HG03064 (cell line): ENCODE data around the gene MYH9.

Experiments
- ATAC-seq: cut with Tn5 transposase; IDR thresholded peaks from one replicate; pipeline ENCODE4 v1.9.1; 2021; ENCODE audit warnings: low read depth; ENCODE audit not compliant: unreplicated experiment

Gene MYH9

DNA sequence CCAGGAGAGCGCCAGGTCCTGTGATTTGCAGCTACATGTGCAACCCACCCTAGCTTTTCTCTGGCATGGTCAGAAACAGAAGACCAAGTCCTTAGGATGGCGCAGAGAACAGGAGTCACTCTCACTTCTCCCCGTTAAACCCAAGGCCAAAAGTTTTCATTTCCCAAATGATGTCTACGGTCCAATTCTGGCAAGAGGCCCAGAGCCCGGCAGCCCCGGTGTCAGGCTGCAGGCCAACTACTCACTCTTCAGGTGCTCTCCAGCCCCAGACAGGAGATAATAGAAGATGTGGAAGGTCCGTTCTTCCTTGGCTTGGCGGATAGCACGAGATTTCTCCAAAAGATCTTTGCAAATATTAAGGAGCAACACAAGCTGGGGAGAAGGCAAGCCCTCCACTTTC lies 67.2 kb downstream of the MYH9 start:
- no peak for ATAC-seq

DNA sequence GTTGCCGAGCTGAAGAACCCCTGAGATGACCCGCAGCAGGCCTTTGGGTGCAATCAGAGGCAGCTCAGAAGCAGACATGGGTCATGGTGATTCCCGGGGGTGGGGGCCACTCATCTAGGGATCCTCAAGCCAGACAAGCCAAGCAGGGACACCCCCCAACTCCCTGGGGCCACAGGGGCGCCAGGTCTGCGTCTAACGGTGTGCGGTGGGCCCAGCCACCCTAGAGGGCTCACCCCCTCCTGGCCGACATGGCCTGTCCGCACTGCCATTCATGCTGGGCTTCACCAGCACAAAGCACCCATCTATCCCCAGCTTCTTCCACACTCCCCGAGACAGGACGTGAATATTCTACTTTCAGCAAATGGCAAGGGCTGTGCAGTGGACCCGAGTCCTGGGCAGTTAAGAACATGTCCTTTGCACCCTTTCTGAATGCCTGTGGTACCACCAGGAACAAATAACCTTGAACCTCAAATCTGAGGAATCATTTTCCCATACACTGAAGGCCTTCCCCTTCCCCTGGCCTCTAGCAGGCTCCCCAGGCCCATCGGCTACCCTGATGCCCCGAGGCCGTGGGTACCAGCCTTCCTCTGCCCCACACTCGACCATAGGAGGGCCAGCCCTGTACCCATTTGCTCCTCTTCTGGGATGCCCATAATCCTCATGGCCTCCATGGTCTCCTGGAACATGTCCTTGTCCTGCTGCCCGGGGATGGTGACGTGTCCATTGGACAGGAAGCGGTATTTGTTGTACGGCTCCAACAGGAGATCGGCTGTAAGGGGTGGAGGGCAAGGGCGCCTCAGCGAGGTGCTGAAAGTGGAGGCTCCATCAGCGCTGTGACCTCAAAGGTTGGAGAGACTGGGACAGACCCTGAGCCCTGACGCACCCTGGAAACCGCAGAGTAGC lies 67.9 kb downstream of the MYH9 start:
- no peak for ATAC-seq

DNA sequence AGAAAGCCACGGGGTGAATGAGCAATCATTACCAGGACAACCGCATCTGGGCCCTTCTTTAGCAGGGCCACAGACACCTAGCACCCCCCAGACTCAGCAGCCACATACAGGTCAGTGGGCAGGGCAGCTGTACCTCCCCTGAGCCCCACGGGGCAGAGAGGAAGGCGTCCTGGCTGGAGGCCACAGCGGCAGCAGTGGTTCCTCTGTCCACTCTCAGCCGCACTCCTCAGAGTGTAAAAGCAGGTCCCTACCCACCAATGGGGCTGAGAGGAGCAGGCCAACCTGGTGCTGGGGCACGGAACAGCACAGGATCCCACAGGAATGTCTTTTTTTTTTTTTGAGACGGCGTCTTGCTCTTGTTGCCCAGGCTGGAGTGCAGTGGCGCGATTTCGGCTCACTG lies 69.3 kb downstream of the MYH9 start:
- no peak for ATAC-seq

DNA sequence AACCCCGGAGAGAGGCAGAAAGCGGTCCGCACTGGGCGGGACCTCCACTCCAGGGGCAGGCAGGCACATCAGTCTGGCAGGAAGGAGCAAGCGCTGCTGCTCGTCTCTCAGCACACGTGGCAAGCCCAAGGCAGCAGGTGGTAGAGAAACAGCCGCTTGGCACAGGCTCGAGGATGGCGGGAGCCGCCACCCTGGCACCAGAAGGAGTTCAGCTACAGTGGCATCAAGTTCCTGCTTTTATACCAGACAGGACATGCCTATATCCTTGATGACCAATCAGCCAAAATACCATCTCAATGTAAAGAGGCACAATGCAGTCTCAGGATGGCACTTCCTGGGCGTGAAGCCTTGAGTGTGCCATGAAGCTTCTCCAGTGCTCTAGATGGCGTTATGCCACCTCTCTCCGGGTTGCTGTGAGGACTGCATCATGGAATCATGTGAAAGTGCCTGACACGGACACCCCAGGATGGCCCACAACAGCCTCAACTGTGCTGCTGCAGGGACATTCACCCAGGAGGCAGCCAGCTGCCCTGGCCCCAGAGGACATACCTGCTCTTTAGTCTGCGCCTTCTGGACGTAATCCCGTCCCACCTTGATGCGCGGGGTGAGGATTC lies 70.0 kb downstream of the MYH9 start:
- ATAC-seq, result no peak

DNA sequence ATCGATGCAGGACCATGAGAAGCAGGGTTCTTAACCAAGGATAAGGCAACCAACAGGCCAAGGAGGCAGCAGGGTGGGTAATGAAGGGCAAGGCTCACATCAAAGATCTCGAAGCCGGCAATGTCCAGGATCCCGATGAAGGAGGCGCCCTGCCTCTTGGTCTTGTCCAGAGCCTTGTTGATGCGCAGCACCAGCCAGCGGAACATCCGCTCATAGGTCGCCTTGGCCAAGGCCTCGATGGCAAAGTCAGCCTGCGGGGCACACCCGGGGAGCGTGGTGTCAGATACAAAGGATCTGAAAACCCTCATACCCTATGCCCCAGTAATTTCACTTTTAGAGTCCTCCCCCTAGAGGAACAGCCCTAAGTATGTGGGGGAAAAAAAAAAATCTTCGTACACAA lies 71.3 kb downstream of the MYH9 start:
- ATAC-seq, result no peak

DNA sequence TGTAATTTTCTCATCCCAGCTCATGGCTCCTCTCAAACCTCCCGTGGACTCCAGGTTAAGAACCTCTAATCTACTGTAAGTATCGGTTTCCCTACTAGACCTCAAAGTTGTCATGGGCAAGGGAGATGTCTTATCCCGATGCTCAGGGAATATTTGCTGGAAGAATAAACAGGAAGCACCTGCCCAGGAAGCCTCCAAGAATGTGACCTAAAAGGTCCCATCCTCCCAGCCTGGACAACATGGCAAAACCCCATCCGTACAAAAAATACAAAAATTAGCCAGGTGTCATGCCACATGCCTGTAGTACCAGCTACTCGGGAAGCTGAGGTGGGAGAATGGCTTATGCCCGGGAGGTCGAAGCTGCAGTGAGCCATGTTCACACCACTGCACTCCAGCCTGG lies 72.4 kb downstream of the MYH9 start:
- no peak for ATAC-seq

DNA sequence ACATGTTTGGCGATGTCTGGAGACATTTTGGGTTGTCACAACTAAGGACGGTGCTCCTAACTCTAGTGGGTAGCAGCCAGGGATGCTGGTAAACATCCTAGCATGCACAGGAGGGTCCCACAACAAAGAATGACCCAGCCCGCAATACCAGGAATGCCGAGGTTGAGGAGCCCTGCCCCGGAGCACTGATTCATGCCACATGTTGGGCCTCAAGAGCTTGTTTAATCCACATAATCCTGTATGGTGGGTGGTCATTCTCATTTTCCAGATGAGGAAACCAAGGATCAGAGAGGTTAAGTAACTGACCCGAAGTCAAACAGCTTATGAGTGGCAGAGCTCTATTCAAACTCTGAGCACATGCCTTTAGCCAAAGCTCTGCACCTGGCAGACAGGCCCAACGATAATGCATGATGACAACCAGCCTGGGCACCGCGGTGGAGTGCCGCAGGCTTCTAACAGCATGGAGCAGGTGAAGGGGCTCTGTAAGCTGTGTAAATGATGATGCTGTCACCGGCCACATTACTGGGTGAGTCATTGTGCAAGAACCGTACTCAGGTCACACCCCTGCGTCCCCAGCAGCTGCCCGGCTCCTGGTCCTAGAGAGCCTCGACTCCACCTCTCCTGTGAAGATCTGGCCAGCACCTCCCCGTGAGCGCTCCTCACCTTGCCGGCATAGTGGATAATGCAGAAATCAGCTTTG lies 76.2 kb downstream of the MYH9 start:
- ATAC-seq, result no peak

DNA sequence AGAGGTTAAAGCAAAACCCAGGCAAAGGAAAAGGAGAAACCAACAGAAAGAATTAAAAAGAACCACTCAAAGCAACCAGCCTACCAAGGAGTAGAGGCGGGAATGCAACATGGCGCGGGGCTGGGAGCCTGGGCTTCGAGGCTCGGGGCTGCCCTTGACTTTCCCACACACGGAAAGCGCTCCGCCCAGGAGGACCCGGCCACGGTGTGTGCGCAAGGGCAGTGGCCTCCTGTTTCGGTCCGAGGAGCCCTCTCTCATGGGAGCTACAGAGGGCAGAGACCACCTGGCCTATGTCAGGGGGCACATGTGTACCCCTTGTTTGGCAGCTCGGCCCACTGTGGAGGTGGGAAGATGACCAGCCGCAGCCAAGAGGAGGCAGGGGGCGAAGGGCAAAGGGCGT lies 78.9 kb downstream of the MYH9 start:
- ATAC-seq, result no peak

DNA sequence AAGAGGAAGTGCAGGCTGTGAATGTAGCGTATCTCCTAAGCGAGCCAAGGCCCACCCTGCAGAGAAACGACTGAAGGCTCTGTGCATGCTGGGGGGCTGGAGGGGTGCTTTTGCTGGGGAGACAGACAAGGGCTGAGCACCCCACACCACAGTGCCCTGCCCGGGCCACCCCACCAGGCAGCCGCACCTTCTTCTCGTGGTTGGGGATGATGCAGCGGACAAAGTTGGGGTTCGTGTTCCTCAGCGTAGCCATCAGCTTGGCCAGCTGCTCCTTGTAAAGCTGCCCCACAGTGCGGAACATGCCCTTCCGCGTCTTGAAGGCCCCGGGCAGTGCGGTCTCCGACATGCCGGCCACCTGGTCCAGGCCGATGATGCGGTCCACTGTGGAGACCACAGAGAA lies 81.5 kb downstream of the MYH9 start:
- no peak for ATAC-seq

DNA sequence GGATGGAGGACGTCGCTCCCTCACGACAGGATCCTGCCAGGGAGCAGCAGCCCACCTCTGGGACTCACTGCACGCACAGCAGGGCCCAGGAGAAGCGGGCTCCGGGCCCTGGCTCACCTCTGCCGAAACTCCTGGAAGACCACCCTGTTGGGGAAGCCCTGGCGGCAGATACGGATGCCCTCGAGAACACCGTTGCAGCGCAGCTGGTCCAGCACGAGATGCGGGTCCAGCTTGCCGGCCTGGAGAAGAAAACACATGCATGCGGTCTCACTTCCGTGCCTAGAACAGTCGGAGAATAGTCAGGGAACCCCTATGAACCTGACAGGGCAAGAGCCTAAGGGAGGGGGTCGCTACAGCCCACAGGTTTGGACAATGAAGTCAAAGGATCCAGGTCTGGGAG lies 82.0 kb downstream of the MYH9 start:
- ATAC-seq, result no peak

DNA sequence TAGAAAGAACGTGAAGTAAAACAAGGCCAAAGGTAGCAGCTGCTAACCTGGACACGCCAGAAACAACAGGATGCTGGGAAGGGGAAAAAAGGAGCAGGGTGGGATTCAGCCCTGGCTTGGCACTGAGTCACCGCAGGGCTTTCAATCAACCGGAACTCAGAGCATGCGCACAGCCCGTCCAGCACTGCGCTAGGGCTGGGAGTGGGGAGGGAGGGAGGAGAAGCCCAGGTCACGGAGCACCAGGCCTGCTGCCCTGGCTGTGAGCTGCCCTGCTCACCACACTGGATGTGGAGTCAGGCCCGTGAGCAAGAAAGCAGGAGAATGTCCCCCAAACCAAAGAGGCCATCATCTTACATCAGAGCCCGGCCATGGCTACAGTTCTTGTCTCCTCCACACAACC lies 83.3 kb downstream of the MYH9 start:
- no peak for ATAC-seq

DNA sequence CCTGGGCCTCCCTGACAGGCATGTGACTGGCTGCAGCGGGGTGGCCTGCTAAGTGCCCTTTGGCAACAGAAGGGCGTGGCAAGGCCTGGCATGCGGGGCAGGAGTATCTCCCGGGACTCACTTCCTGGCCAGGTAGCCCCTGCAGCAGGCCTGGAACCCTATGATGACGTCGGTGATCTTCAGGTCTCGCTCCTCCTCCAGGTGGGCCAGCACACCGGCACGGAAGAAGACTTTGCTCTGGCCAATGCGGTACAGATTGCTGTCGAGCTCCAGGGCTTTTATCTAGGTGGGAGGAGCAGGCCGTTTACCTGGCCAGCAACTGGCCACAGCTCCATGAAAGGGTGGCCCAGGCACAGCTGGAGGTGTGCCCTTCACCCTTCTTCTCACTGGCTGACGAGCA lies 83.9 kb downstream of the MYH9 start:
- ATAC-seq, result no peak

DNA sequence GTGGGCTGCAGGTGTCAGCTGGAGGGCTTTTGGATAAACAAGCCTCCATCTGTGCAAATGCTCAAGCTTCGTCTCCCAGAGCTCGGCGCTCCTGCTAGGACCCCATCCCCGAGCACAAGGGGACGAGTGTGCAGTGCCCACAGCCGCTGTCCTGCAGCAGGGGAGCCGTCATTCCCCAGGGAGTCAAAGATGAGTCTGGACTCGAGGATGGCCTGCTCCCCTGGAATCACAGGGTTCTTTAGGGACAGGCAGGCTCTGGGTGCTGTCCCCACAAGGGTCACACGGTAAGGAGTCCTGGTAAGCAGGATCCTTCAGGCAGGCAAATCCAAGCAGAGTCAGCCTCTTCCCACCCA lies 84.7 kb downstream of the MYH9 start:
- ATAC-seq, result no peak

DNA sequence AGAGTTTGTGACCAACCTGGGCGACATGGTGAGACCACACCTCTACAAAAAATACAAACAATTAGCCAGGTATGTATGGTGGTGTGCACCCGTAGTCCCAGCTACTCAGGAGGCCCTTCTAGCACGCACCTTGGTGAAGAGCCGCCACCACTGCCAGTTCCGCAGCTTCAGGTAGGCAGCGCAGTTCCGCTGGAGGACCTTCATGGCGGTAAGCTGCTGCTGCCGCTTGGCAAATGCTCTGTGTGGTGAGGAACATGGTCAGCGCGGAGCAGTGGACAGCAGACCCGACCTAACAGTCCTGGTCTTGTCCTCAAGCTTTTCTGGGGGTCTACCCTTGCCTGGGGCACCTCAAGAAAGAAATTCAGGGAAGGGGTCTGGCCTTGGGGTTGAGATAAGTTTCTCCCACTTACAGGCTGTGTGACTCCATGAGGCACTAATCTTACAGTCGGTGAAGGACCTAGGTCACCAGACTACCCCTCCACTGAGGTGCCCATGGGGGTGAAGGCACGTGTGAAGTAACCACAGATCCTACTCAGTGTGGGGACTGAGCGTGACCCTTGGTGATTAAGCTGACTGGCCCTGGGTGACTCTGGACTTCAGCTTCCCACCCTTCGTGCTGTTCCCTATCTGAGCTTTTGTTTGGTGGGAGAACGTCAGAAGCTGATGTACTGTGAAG lies 85.2 kb downstream of the MYH9 start:
- no peak for ATAC-seq

DNA sequence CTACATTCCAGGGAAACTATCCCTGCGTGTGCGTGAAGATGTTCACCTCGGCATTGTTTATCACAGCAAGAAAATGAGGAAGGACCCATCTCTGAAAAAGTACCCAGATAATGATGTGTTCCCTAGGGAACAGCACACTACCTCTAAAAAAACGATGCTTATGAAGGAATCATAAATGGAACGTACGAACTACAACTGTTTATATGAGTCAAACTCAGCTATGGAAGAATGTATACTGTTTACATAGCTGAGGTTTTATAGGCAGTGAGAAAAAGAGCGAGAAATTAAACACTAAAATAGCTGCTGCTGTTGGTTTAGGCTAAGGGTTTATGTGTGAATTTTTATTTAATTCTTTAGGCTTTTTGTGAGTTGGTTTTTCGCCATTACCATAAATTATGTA lies 85.9 kb downstream of the MYH9 start:
- no peak for ATAC-seq

DNA sequence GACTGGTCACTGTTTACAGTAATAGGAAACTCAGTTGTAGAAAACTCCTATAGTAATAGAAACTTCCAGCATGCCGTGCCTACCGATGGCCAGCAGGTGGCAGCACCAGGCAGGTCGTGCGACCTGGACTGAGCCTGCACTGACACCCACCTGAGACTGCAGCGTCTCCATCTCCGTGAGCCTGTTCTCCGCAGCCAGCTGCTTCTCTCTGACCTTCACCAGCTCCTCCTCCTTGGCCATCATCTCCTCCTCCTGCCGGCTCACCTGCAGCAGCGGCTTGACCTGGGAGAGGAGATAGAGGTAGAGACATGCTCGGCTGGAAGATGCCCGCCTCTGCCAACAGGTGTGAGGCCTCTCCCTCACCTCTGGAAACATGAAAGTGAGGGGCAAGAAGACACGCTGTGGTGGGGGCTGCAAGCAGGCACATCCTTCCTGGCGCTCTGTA lies 86.4 kb downstream of the MYH9 start:
- no peak for ATAC-seq

DNA sequence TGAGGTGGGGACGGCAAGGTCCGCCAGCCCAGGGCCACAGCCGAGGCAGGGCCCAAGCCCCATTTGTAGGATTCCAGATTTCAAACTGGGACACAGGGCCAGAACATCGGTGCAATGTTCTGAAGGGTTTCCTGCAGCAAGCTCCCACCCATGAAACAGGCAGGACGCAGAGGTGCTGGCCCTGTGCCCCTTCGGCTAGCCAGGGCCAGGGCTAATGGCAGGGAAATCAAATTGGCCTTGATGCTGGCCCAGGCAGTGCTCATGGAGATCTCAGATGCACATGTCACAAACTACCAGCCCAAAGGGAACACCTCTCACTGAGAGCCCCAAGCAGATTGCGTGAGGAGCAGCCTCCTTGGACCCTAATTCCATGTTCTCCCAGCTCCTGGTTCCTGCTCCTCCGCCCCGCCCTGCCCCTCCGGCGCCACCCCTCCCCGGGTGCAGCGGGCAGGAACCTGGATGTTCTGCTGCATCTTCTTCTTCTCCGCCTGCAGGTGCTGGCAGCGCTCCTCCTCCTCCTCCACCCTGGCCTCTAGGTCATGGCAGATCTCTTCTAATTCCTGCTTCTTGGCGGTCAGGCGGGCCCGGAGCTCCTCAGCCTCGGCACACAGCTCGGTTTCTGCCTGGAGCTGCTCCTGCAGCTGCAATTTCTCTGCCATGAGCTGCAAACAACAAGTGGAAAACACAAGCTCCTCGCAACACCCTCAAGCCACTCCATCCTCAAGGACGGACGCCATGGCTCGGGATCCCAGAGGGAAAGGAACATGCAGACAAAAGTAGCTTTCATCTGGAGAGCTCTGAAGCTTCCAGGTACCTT lies 87.2 kb downstream of the MYH9 start:
- ATAC-seq, result no peak

DNA sequence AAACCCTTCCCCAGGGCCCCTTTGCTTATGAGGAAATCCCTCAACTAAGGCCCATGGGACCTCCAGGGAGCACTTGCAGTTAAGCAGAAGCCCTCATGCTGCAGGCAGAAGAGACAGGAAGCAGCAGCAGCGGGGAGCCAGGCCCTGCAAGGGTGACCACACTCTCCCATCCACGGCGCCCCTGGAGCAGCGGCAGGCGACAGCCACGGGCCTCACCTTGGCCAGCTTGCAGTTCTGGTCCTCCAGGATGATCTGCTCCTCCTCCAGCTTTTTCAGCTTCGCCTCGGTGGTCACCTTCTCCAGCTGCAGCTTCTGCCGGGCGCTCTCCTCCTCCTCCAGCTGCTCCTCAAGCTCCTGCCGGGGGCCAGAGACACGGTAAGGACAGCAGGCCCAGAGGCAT lies 87.9 kb downstream of the MYH9 start:
- ATAC-seq, result no peak

DNA sequence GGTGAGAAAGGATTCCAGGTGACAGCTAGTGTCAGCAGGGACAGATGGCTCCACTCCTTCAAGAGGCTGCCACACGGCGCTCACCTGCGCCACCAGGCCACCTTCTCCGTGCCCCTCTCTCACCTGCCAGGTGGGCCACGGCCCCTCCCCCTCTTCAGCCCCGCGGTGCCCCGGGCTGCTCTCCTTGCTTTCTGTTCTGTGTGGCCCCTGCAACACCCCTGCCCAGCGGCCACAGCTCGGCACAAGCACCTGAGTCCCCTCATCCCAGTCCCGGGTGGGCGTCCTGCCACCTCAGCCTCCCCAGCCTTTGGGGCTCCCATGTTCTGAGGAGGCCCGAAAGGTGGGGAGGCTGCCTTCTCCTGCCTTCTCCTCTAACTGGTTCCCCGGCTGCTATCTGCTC lies 88.5 kb downstream of the MYH9 start:
- no peak for ATAC-seq

DNA sequence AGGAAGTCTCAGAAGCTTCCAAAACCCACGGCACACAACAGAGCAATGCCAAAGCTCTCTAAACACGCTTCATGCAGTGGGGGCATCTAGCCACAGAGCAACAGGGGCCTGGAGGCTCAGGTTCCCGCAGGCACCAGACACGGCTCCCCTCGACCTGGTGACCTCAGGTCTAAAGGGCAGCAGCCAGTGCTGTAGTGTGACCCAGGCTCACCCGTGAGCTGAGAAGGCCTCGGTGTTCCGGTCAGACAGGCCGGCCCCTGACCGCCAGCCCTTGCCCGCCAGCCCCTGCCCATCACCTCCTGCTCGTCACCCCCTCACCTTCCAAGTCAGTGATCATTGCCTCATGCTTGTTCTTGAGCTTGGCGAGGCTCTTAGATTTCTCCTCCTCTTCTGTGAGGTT lies 89.2 kb downstream of the MYH9 start:
- ATAC-seq, result no peak
